Neuronal stem cell (in vitro differentiated cells): ENCODE results near the gene LCE3C.

ENCODE experiments used
- DNase-seq: peaks from one replicate; pipeline ENCODE4 v3.0.0-alpha.2; 2013; ENCODE audit warnings: low spot score
- H2AFZ ChIP-seq: one replicate; pipeline ENCODE4 v1.6.1; 2013; ENCODE audit warnings: mild to moderate bottlenecking, low read length, inconsistent platforms
- H2AK5ac ChIP-seq: 2 replicates; pipeline ENCODE4 v1.6.1; 2013; ENCODE audit warnings: low read depth, mild to moderate bottlenecking, inconsistent platforms, low read length, moderate library complexity, mixed read lengths
- H2BK120ac ChIP-seq: 2 replicates; pipeline ENCODE4 v1.6.1; 2013; ENCODE audit warnings: low read depth, mild to moderate bottlenecking, inconsistent platforms, low read length, moderate library complexity, mixed read lengths
- H2BK12ac ChIP-seq: one replicate; pipeline ENCODE4 v1.6.1; 2013; ENCODE audit warnings: low read length, inconsistent platforms
- H2BK15ac ChIP-seq: 2 replicates; pipeline ENCODE4 v1.6.1; 2013; ENCODE audit warnings: mild to moderate bottlenecking, low read length, inconsistent platforms, mixed read lengths
- H2BK5ac ChIP-seq: one replicate; pipeline ENCODE4 v1.6.1; 2013; ENCODE audit warnings: inconsistent platforms, mild to moderate bottlenecking, low read length, moderate library complexity
- H3K14ac ChIP-seq: one replicate; pipeline ENCODE4 v1.6.1; 2013; ENCODE audit warnings: low read length, inconsistent platforms
- H3K18ac ChIP-seq: 2 replicates; pipeline ENCODE4 v1.6.1; 2013; ENCODE audit warnings: low read length, inconsistent platforms
- H3K23ac ChIP-seq: 2 replicates; pipeline ENCODE4 v1.6.1; 2013; ENCODE audit warnings: low read depth, mild to moderate bottlenecking, mixed read lengths, low read length, inconsistent platforms; ENCODE audit not compliant: poor library complexity
- H3K27ac ChIP-seq: replicated peaks from 3 replicates; pipeline ENCODE4 v1.5.1; 2013; ENCODE audit warnings: low read length, inconsistent platforms
- H3K27me3 ChIP-seq, 3 experiments: 2 replicates each; pipeline ENCODE4 v1.6.1; 2013; ENCODE audit warnings: low read length in 3 of 3, mild to moderate bottlenecking in 2 of 3, inconsistent platforms in 1 of 3, low read depth in 1 of 3, mixed read lengths in 1 of 3, moderate library complexity in 1 of 3; ENCODE audit not compliant: control insufficient read depth in 3 of 3, insufficient read depth in 3 of 3
- H3K36me3 ChIP-seq, 2 donors: replicated peaks in 1 of 2; 2 replicates each; pipeline ENCODE4 v1.6.1; 2013; ENCODE audit warnings: low read length in 2 of 2; ENCODE audit not compliant: control insufficient read depth in 2 of 2, insufficient read depth in 2 of 2
- H3K4ac ChIP-seq: 2 replicates; pipeline ENCODE4 v1.6.1; 2013; ENCODE audit warnings: inconsistent platforms, mild to moderate bottlenecking, low read length, moderate library complexity
- H3K4me1 ChIP-seq, 2 donors: 1 replicate in 1 of 2; 2 replicates in 1 of 2; pipeline ENCODE4 v1.6.1; 2013; ENCODE audit warnings: low read length in 2 of 2, low read depth in 1 of 2; ENCODE audit not compliant: control insufficient read depth in 2 of 2, insufficient read depth in 1 of 2
- H3K4me2 ChIP-seq: one replicate; pipeline ENCODE4 v1.6.1; 2013; ENCODE audit warnings: mild to moderate bottlenecking, low read length, inconsistent platforms; ENCODE audit not compliant: insufficient read depth, poor library complexity, severe bottlenecking
- H3K4me3 ChIP-seq, 2 donors: 2 replicates each; pipeline ENCODE4 v1.5.1; 2013; ENCODE audit warnings: low read length in 2 of 2, mild to moderate bottlenecking in 2 of 2, inconsistent platforms in 1 of 2, moderate library complexity in 1 of 2
- H3K79me1 ChIP-seq: one replicate; pipeline ENCODE4 v1.6.1; 2013; ENCODE audit warnings: low read depth, mild to moderate bottlenecking, inconsistent platforms, low read length, moderate library complexity
- H3K9ac ChIP-seq: one replicate; pipeline ENCODE4 v1.6.1; 2013; ENCODE audit warnings: mild to moderate bottlenecking, low read depth, low read length, inconsistent platforms; ENCODE audit not compliant: poor library complexity
- H3K9me3 ChIP-seq, 2 donors: replicated peaks in 1 of 2; 2 replicates each; pipeline versions ENCODE3 to v1.6.1; 2013; ENCODE audit warnings: low read length in 2 of 2, mild to moderate bottlenecking in 2 of 2, inconsistent platforms in 1 of 2, low read depth in 1 of 2, mixed read lengths in 1 of 2, moderate library complexity in 1 of 2; ENCODE audit not compliant: control insufficient read depth in 2 of 2, insufficient read depth in 1 of 2
- H4K8ac ChIP-seq: one replicate; pipeline ENCODE4 v1.6.1; 2013; ENCODE audit warnings: low read depth, mild to moderate bottlenecking, inconsistent platforms, low read length, moderate library complexity
- H4K91ac ChIP-seq: one replicate; pipeline ENCODE4 v1.6.1; 2013; ENCODE audit warnings: low read length, low read depth, mild to moderate bottlenecking, inconsistent platforms; ENCODE audit not compliant: poor library complexity
- WGBS, 2 donors: extraction: QIAGEN DNeasy Blood & Tissue Kit; methylation state at CpG; one replicate each; pipeline ENCODE4 v1.1.7; 2013; ENCODE audit warnings: missing lambda C conversion rate in 2 of 2, mixed read lengths in 1 of 2; ENCODE audit not compliant: insufficient read length in 2 of 2, insufficient replicate concordance in 1 of 2; ENCODE audit errors: extremely low coverage in 2 of 2; 5-methylcytosine and 5-hydroxymethylcytosine counted together

Gene LCE3C

DNA sequence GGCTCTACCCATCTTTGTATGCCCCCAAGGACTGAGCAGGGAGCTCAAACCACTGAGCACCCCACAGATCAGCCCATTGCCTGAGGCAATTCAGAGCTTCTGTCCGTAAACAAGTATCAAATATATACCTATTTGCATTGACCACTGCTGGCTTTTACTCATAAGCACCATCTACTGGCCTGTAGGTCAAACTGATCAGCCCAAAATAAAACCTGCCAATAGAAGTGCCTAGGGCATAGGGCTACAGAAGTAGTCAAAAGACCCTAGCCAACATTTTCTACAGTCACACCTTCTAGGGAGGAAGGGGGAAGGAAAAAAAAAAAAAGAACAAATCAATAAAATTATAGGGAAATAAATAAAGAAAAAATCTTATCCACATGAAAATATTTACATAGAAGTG is 14.4 kb upstream of the LCE3C start:
- Histone ChIP-seq H3K9ac (no peak overlapping the region), H2AFZ (no peak overlapping the region), H4K8ac (no peak overlapping the region), H2BK5ac (no peak overlapping the region), H2BK120ac (no peak overlapping the region), H3K23ac (no peak overlapping the region), H3K18ac (no peak overlapping the region), H3K27ac (no peak overlapping the region), H2AK5ac (no peak overlapping the region), H3K36me3 (no peaks in the 10 kb centered on the region), H4K91ac (no peak overlapping the region), H3K9me3 (peaks cover 0 to under 1% of the 10 kb centered on the region in 2 donors), H3K14ac (no peak overlapping the region), H2BK12ac (no peak overlapping the region), H3K27me3 (no peaks in the 10 kb centered on the region), H3K4ac (no peak overlapping the region), H3K79me1 (no peaks in the 10 kb centered on the region), H2BK15ac (no peak overlapping the region), H3K4me2 (no peak overlapping the region), H3K4me3 (no peak overlapping the region), H3K4me1 (no peaks in the 10 kb centered on the region)
- no CpG with 5 or more reads among the region's 1 CpG for WGBS, 2 donors
- no peak for DNase-seq

- Histone ChIP-seq H3K9me3 (no peaks in the 10 kb centered on the region), H3K23ac (no peak overlapping the region), H3K79me1 (no peaks in the 10 kb centered on the region), H3K4me1 (no peaks in the 10 kb centered on the region), H3K4me2 (no peak overlapping the region), H3K18ac (no peak overlapping the region), H2BK120ac (no peak overlapping the region), H2BK12ac (no peak overlapping the region), H3K27me3 (no peaks in the 10 kb centered on the region), H2AK5ac (no peak overlapping the region), H3K36me3 (no peaks in the 10 kb centered on the region), H2AFZ (no peak overlapping the region), H3K27ac (no peak overlapping the region), H2BK5ac (no peak overlapping the region), H3K4me3 (no peak overlapping the region), H4K8ac (no peak overlapping the region), H3K4ac (no peak overlapping the region), H2BK15ac (no peak overlapping the region), H4K91ac (no peak overlapping the region), H3K9ac (no peak overlapping the region), H3K14ac (no peak overlapping the region)
- no peak for DNase-seq
- no CpG with 5 or more reads among the region's 2 CpGs for WGBS, 2 donors
These were observed 3.0 kb upstream of the LCE3C start for GRCh38 chr1:152596986-152597385.

DNA sequence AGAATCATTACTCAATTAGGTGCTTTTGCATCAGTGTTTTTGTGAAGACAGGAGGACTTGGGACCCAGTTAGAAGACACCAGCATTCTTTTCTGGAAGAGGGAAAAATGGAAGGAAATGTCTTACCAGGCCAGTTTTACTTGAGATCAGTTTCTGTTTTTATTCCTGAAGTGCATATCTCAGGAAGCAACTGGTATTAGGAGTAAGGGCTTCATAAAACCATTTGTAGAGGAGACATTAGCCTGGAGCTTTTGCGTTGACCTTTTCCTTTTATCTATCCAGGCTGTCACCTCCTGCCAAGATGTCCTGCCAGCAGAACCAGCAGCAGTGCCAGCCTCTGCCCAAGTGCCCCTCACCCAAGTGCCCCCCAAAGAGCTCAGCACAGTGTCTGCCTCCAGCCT is 13.5 kb downstream of the LCE3C start, which contains the start of gene LCE3B:
Gene LCE3B, plus strand, starts transcription at position 301 of the 400 bp plus-strand sequence. Its CDS starts 0 bp downstream, at position 301.
- Histone ChIP-seq H2BK15ac (no peak within 1 kb of the TSS), H4K8ac (no peak within 1 kb of the TSS), H2BK12ac (no peak within 1 kb of the TSS), H2AK5ac (no peak within 1 kb of the TSS), H3K4me2 (no peak within 1 kb of the TSS), H3K18ac (no peak within 1 kb of the TSS), H2BK5ac (no peak within 1 kb of the TSS), H3K4me3 (no peak within 1 kb of the TSS), H3K27ac (no peak within 1 kb of the TSS), H3K4me1 (no peaks in the 10 kb centered on the region), H3K4ac (no peak within 1 kb of the TSS), H3K79me1 (no peaks in the 10 kb centered on the region), H4K91ac (no peak within 1 kb of the TSS), H3K36me3 (no peaks in the 10 kb centered on the region), H2AFZ (no peak within 1 kb of the TSS), H3K9ac (no peak within 1 kb of the TSS), H3K23ac (no peak within 1 kb of the TSS), H3K27me3 (no peaks in the 10 kb centered on the region), H3K14ac (no peak within 1 kb of the TSS), H2BK120ac (no peak within 1 kb of the TSS), H3K9me3 (peaks cover 0 to 3% of the 10 kb centered on the region in 2 donors)
- WGBS, 2 donors = no CpG with 5 or more reads among the region's 1 CpG
- no peak for DNase-seq

- Histone ChIP-seq H2BK12ac (no peak overlapping the region), H4K8ac (no peak overlapping the region), H3K4me1 (no peaks in the 10 kb centered on the region), H2BK120ac (no peak overlapping the region), H3K27me3 (no peaks in the 10 kb centered on the region), H3K9ac (no peak overlapping the region), H3K36me3 (no peaks in the 10 kb centered on the region), H3K4me2 (no peak overlapping the region), H3K23ac (no peak overlapping the region), H3K79me1 (no peaks in the 10 kb centered on the region), H3K9me3 (peaks cover 0 to 41% of the 10 kb centered on the region in 2 donors), H3K4me3 (no peak overlapping the region), H4K91ac (no peak overlapping the region), H3K27ac (no peak overlapping the region), H2BK5ac (no peak overlapping the region), H2BK15ac (no peak overlapping the region), H2AFZ (no peak overlapping the region), H3K14ac (no peak overlapping the region), H3K18ac (no peak overlapping the region), H3K4ac (no peak overlapping the region), H2AK5ac (no peak overlapping the region)
- WGBS, 2 donors = no CpG with 5 or more reads among the region's 3 CpGs
- no peak for DNase-seq
These were observed 22.0 kb downstream of the LCE3C start for GRCh38 chr1:152621993-152622392.
